Measurements from ENCODE around the gene LIN52.

- TF ChIP-seq, protein P1, sequence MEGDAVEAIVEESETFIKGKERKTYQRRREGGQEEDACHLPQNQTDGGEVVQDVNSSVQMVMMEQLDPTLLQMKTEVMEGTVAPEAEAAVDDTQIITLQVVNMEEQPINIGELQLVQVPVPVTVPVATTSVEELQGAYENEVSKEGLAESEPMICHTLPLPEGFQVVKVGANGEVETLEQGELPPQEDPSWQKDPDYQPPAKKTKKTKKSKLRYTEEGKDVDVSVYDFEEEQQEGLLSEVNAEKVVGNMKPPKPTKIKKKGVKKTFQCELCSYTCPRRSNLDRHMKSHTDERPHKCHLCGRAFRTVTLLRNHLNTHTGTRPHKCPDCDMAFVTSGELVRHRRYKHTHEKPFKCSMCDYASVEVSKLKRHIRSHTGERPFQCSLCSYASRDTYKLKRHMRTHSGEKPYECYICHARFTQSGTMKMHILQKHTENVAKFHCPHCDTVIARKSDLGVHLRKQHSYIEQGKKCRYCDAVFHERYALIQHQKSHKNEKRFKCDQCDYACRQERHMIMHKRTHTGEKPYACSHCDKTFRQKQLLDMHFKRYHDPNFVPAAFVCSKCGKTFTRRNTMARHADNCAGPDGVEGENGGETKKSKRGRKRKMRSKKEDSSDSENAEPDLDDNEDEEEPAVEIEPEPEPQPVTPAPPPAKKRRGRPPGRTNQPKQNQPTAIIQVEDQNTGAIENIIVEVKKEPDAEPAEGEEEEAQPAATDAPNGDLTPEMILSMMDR (IDR thresholded peaks at IDR 0.05) = no peak
- no peak for TF ChIP-seq ZNF121 (CRISPR knock-in tag; IDR thresholded peaks at IDR 0.05)
- TF ChIP-seq, protein P2, sequence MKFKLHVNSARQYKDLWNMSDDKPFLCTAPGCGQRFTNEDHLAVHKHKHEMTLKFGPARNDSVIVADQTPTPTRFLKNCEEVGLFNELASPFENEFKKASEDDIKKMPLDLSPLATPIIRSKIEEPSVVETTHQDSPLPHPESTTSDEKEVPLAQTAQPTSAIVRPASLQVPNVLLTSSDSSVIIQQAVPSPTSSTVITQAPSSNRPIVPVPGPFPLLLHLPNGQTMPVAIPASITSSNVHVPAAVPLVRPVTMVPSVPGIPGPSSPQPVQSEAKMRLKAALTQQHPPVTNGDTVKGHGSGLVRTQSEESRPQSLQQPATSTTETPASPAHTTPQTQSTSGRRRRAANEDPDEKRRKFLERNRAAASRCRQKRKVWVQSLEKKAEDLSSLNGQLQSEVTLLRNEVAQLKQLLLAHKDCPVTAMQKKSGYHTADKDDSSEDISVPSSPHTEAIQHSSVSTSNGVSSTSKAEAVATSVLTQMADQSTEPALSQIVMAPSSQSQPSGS (CRISPR knock-in tag; IDR thresholded peaks at IDR 0.05; ENCODE audit: borderline replicate concordance, low read depth) = no peak
- TF ChIP-seq IRF1 (CRISPR knock-in tag; IDR thresholded peaks at IDR 0.05) = no peak
- no peak for TF ChIP-seq MAX (CRISPR knock-in tag; IDR thresholded peaks at IDR 0.05)
- no peak for TF ChIP-seq MYBL2 (CRISPR knock-in tag; IDR thresholded peaks at IDR 0.05)
- TF ChIP-seq IRF2 (CRISPR knock-in tag; IDR thresholded peaks at IDR 0.05; ENCODE audit: borderline replicate concordance, low read depth) = no peak
- no peak for TF ChIP-seq JUN (CRISPR knock-in tag; IDR thresholded peaks at IDR 0.05)
- TF ChIP-seq, protein P3, sequence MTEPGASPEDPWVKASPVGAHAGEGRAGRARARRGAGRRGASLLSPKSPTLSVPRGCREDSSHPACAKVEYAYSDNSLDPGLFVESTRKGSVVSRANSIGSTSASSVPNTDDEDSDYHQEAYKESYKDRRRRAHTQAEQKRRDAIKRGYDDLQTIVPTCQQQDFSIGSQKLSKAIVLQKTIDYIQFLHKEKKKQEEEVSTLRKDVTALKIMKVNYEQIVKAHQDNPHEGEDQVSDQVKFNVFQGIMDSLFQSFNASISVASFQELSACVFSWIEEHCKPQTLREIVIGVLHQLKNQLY (CRISPR knock-in tag; IDR thresholded peaks at IDR 0.05) = no peak
- TF ChIP-seq NR1H2 (CRISPR knock-in tag; IDR thresholded peaks at IDR 0.05) = no peak
- TF ChIP-seq NFYB (CRISPR knock-in tag; conservative IDR thresholded peaks at IDR 0.05; ENCODE audit: low read depth) = no peak
- no peak for TF ChIP-seq SP1 (CRISPR knock-in tag; conservative IDR thresholded peaks at IDR 0.05)
- TF ChIP-seq, protein P4, sequence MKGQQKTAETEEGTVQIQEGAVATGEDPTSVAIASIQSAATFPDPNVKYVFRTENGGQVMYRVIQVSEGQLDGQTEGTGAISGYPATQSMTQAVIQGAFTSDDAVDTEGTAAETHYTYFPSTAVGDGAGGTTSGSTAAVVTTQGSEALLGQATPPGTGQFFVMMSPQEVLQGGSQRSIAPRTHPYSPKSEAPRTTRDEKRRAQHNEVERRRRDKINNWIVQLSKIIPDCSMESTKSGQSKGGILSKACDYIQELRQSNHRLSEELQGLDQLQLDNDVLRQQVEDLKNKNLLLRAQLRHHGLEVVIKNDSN (CRISPR knock-in tag; IDR thresholded peaks at IDR 0.05) = no peak
These were observed 113.9 kb downstream of the LIN52 start for GRCh38 chr14:74198441-74199234.
